Colon (tissue), 2 donors: Measurements from ENCODE around the gene SPSB2.

ENCODE experiments used
- FAIRE-seq: peaks from 2 replicates; lab custom pipeline; 2012; peaks lifted over from hg19 to GRCh38; lab: Jason Lieb, UNC
- donor health status: control.
- donor health status: control.

Gene SPSB2

GRCh38 chr12:6851921-6852650, 21.0 kb downstream of the SPSB2 start, which contains the start of gene USP5:
Gene USP5, plus strand, starts transcription at chr12:6852150. Its CDS starts 30 bp downstream, at chr12:6852180.
- FAIRE-seq, result peak; percentile 83

GRCh38 chr12:6851153-6851920, 21.8 kb downstream of the SPSB2 start, which contains the start of gene CDCA3:
Gene CDCA3, minus strand, starts transcription at chr12:6851286. Its CDS starts 334 bp downstream, at chr12:6850952.
- peak; percentile 31 for FAIRE-seq

DNA sequence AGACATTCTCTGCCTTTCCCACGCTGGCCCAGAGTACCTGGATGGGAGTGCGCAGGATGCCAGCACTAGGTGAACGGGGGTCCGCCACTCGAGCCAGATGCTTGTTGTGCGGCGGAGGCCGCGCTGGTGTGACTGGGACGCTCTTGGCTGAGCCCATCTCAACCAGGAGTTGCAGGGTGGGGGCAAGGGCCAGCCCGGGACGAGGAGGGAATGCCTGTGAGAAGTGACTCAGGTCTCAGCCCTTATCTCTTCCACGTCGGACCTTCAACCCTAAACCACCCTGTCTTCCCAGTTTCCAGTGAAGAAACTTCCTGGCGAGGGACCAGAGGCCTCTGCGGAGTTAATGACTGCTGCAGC, 22.3 kb downstream of the SPSB2 start:
- FAIRE-seq, result no peak

GRCh38 chr12:6849976-6850560, 23.0 kb downstream of the SPSB2 start:
- no peak for FAIRE-seq

GRCh38 chr12:6849427-6849826, 23.7 kb downstream of the SPSB2 start:
- FAIRE-seq, result no peak

GRCh38 chr12:6847676-6848075, 25.4 kb downstream of the SPSB2 start:
- FAIRE-seq, result no peak

DNA sequence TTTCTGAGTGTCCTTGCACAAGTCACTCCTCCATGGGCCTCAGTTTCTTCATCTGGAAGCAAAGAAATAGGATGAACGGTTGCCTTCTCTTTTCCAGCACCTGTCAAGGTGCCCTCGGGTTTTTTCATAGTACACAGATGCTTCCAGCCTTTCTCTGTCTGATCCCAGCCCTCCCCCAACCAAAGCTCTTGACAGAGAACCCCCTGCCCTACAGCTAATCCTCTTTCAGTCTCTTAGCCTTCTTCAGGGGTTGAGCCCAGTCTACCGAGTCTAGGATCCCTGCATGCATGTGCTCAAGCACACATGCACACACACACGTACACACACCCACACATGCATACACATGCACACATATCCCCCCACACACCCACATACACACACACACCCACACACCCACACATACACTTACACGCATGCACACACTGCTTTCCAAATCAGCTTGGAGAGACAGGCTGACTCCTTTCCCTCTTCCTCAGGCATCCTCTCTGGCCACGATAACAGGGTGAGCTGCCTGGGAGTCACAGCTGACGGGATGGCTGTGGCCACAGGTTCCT, 26.7 kb downstream of the SPSB2 start:
- no peak for FAIRE-seq

DNA sequence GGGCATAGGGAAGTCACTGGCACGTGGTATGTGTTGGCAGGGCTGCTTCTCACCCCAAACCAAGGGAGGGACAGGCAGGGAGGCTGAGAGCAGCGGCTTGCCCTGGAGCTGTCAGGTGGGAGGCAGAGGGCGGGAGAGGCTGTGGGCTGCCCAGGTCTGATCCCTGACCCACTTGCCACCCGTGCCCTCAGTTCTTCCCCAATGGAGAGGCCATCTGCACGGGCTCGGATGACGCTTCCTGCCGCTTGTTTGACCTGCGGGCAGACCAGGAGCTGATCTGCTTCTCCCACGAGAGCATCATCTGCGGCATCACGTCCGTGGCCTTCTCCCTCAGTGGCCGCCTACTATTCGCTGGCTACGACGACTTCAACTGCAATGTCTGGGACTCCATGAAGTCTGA, 27.7 kb downstream of the SPSB2 start:
- FAIRE-seq, result no peak

GRCh38 chr12:6843118-6843902, 29.8 kb downstream of the SPSB2 start:
- FAIRE-seq, result no peak

GRCh38 chr12:6842075-6842474, 31.0 kb downstream of the SPSB2 start:
- no peak for FAIRE-seq

DNA sequence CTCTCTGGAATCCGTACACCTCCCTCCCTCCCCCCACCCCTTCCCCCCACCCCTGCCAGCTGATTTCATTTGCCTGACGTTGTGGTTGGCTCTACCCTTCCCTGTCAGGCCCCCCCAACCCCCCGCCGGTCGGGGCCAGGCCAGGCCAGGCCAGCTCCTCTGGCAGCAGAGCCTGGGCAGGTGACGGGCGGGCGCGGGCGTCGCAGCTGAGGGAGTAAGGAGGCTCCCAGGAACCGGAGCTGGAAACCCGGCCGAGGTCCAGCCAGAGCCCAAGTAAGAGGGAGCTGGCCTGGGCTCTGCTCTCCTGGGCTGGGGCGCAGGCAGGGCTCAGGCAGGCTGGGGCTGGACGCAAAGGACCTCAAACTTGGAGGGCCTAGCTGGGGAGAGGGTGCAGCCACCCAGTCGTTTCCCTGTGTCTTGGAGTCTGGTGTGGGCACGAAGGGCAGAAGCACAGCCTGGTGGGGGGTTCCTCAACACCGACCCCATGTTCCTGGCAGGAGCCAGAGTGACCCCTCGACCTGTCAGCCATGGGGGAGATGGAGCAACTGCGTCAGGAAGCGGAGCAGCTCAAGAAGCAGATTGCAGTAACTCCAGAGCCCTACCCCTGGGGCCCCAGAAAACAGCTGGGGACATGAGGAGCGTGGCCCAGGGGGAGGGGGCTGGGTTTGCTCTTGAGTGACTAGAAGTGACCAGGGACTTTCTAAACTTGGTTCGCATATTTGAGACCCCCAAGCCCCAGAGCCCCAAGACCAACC, 32.2 kb downstream of the SPSB2 start, which contains the start of gene GNB3:
Gene GNB3 (plus strand): TSS at position 165 of the 755 bp plus-strand sequence. CDS start 363 bp downstream, at position 528.
- no peak for FAIRE-seq

DNA sequence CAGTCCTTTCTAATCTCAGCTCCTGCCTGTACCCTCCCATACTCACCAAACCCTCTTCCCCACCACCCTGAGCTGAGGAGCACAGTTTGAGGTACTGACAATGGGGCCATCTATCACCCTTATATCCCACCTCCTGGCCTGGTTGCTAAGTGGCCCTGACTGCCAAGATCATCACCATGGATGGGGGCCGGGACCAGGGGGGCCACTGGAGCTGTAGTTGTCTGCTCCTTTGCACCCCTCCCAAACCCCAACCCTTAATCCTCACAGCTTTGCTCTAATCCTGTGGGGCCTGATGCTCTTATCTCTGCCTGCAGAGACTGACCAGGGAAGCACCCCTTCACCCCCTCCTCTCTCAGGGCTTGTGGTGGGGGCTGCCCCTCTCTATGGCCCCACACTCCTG, 32.8 kb downstream of the SPSB2 start:
- FAIRE-seq, result no peak

DNA sequence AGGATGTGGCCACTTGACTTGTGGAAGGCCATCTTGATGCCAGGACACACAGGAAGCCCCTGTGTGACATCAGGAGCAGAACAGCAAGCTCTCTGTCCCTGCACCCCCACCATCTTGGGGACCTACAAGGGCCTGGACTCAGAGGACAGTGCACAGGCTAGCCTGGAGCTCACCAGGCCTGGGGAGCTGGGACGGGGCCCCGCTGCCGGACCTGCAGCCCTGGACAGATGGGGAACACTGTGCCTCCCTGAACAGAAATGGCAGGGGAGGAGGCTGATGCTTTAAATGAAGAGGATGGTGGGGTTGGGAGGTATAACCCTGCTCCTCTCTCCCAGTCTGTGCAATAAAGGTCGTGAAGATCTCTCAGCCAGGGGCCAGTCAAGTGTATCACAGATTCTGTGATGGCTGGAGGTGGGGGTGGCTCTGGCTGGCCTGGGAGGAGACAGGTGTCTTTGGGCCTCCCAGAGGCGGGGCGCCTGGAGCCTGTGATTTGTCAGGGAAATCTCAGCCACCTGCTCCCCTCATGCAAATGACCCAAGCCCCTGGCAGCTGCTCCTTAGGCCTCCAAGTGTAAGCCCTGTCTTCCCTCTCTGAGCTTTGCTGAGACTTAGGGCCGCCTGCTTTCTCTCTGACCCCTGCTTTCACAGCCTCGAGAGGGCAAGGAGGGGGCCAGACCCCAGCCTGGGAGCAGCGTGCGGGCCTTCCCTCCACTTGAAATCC, 33.5 kb downstream of the SPSB2 start:
- no peak for FAIRE-seq

GRCh38 chr12:6838854-6839253, 34.2 kb downstream of the SPSB2 start:
- FAIRE-seq, result no peak

DNA sequence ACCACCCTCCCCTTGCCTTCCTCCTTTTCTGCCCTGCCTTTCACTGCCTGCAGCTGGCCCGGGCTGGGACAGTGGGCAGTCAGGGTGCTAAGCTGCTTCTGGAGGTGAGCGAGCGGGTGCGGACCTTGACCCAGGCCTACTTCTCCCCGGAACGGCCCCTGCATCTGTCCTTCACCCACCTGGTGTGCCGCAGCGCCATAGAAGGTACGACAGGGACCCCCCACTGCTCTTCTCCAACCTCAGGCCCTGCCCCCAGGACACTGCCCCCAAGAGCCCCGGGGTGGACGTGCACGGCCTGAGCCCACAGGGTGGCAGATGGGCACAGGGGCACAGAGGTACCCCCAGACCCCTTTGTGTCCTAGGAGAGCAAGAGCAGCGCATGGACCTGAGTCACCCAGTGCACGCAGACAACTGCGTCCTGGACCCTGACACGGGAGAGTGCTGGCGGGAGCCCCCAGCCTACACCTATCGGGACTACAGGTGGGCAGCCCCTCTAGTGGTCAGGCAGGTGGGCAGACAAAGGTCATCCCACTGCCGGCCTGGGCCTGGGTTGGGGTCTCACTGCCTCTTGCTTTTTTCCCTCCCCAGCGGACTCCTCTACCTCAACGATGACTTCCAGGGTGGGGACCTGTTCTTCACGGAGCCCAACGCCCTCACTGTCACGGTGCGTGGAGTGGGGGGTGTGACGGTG, 35.6 kb downstream of the SPSB2 start:
- FAIRE-seq, result no peak

DNA sequence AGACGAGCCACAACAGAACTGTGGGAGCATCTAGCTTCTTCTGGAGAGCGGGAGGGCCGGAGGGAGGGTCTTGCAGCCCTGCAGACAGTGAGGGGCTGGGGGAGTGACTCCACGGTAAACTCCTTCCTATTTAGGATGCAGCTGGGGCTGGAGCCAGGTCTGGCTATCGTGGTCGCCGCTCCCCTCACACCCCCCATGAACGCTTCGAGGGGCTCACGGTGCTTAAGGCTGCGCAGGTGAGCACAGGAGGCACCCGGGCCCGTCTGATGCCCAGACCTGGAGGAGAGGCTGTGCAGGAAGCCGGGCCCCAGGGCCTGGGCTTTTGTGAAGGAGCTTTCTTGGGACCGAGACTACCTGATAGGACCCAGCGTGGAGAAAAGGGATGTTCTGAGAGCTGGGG, 36.3 kb downstream of the SPSB2 start:
- FAIRE-seq, result no peak

- no peak for FAIRE-seq
These were observed 38.2 kb downstream of the SPSB2 start for GRCh38 chr12:6834873-6835272.

DNA sequence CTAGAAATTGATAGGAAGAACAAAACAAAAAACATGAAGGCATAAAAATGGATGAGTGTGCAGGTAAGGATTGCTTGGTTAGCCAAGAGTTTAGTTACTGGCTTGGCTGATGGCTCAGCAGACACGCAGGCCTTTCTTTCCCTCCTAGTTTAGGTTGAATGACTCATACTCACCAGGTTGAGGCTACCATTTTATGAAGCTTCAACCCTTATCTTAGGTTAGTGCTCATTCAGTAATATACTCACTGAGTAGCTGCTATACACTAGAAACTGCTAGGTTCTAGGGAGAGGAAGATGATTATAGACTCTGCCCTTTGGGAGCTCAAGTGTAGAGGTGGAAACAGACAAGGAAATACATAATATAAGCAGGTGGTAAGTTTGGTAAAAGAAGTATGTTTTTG, 38.8 kb downstream of the SPSB2 start:
- no peak for FAIRE-seq

- FAIRE-seq, result no peak
These were observed 39.8 kb downstream of the SPSB2 start for GRCh38 chr12:6833189-6833890.
